ENCODE data around the gene DGKA.

- TF ChIP-seq, protein P1, sequence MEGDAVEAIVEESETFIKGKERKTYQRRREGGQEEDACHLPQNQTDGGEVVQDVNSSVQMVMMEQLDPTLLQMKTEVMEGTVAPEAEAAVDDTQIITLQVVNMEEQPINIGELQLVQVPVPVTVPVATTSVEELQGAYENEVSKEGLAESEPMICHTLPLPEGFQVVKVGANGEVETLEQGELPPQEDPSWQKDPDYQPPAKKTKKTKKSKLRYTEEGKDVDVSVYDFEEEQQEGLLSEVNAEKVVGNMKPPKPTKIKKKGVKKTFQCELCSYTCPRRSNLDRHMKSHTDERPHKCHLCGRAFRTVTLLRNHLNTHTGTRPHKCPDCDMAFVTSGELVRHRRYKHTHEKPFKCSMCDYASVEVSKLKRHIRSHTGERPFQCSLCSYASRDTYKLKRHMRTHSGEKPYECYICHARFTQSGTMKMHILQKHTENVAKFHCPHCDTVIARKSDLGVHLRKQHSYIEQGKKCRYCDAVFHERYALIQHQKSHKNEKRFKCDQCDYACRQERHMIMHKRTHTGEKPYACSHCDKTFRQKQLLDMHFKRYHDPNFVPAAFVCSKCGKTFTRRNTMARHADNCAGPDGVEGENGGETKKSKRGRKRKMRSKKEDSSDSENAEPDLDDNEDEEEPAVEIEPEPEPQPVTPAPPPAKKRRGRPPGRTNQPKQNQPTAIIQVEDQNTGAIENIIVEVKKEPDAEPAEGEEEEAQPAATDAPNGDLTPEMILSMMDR (IDR thresholded peaks at IDR 0.05; ENCODE audit: insufficient read depth, low read depth, low read length): no peak
- TF ChIP-seq EZH2 (IDR thresholded peaks at IDR 0.05; ENCODE audit: insufficient read depth, low read length): no peak
Observed at GRCh38 chr12:55934773-55935172, 3.8 kb downstream of the DGKA start.
